ENCODE results near the gene KASH5.
"Not testable (repeated sequence)": the region's sequence is repeated elsewhere in the genome, so short reads cannot be mapped to it uniquely, and the experiment has no call there.

The KASH5 gene

DNA sequence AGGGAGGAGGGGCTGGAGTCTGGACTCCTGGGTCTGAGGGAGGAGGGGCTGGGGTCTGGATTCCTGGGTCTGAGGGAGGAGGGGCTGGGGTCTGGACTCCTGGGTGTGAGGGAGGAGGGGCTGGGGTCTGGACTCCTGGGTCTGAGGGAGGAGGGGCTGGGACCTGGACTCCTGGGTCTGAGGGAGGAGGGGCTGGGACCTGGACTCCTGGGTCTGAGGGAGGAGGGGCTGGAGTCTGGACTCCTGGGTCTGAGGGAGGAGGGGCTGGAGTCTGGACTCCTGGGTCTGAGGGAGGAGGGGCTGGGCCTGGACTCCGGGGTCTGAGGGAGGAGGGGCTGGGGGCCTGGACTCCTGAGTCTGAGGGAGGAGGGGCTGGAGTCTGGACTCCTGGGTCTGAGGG, 73.1 kb downstream of the KASH5 start:
- not testable (repeated sequence) for DNase-seq (ENCODE audit: low spot score)

DNA sequence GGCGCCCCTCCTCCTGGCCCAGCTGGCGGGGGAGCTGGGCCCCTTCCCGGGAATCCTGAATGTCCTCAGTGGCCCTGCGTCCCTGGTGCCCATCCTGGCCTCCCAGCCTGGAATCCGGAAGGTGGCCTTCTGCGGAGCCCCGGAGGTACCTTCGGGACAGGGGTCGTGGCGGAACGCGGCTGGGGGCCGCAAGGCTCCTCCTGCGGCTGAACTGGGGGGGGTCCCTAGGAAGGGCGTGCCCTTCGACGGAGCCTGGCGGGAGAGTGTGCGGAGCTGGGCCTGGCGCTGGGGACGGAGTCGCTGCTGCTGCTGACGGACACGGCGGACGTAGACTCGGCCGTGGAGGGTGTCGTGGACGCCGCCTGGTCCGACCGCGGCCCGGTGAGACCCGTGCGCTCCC, 73.6 kb downstream of the KASH5 start:
- DNase-seq (ENCODE audit: low spot score) = no peak

DNA sequence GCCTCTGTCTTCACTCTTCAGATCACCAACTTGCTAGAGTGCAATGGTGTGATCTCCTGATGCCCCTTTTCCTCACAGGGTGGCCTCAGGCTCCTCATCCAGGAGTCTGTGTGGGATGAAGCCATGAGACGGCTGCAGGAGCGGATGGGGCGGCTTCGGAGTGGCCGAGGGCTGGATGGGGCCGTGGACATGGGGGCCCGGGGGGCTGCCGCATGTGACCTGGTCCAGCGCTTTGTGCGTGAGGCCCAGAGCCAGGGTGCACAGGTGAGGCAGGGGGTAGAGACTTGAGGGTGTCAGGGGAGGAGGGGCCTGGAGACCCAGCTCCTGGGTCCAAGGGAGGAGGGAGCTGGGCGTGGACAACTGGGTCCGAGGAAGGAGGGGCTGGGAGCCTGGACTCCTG, 74.4 kb downstream of the KASH5 start:
- DNase-seq (ENCODE audit: low spot score) = no peak

DNA sequence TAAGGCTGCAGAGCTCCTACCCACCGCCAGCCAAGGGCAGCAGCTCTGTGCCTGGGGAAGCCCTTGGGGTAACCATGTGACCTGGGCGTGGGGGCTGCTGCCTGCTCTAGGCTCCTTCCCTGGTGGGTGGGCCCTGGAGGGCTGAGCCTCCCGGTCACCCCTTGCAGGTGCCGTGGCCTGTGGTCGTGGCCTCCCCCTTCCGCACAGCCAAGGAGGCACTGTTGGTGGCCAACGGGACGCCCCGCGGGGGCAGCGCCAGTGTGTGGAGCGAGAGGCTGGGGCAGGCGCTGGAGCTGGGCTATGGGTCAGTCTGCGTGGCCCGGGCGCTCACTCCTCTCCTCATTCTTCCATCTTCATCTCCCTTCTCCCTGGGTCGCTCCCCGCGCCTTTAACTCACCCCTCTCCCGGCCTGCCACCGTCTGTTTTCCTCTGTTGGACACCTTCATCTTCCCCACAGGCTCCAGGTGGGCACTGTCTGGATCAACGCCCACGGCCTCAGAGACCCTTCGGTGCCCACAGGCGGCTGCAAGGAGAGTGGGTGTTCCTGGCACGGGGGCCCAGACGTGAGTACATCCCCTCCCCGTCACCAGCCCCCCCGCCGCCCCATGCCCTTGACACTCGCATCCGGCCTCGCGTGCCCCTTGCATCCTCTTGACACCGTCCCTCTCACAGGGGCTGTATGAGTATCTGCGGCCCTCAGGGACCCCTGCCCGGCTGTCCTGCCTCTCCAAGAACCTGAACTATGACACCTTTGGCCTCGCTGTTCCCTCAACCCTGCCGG, 76.1 kb downstream of the KASH5 start:
- no peak for DNase-seq (ENCODE audit: low spot score)

DNA sequence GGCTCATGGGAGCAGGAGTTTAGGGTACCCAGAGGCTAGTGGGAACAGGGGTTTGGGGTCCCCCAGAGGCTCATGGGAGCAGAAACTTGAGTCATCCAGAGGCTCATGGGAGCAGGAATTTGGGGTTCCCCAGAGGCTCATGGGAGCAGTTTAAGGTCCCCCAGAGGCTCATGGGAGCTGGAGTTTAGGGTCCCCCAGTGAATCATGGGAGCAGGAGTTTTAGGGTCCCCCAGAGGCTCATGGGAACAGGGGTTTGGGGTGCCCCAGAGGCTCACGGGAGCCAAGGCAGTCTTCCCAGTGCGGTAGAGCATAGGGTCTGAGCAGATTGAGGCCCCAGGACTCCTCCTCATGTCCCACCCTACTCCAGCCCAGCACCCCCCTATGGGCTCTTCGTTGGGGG, 77.3 kb downstream of the KASH5 start:
- no peak for DNase-seq (ENCODE audit: low spot score)
